GM12878 (cell line): ENCODE measurements around the gene UIMC1. TPM values are rescaled to one million over a fixed set of nuclear protein-coding genes. Genes with fewer than 3 reads are reported as not detected.
"Not testable (repeated sequence)": the region's sequence is repeated elsewhere in the genome, so short reads cannot be mapped to it uniquely, and the experiment has no call there.

Experiments used
- ATAC-seq: fragments of 200-7000 bp; cut with Tn5 transposase; 3 replicates; pipeline ENCODE4 v1.9.1; 2020; ENCODE audit warnings: mild to moderate bottlenecking, moderate library complexity
- BruUV-seq: library from RNA; stranded (reverse); fragments of 400-500 nt; replicated peaks from 2 replicates; lab custom pipeline; 2021; lab: Mats Ljungman, UMichigan
- CTCF ChIA-PET: fragments of 300-600 bp; sonication (Branson Sonifier 250); formaldehyde crosslinking; extraction: SDS; loops from one replicate; lab custom pipeline; 2021; ENCODE audit warnings: inconsistent platforms; lab: Yijun Ruan, JAX
- POLR2A ChIA-PET: fragments of 350-600 bp; formaldehyde crosslinking; extraction: SDS; loops from one replicate; lab custom pipeline; 2021; ENCODE audit warnings: inconsistent platforms; lab: Charles Lee
- RAD21 ChIA-PET: fragments of 300-600 bp; sonication (Branson Sonifier 250); formaldehyde crosslinking; loops from one replicate; lab custom pipeline; 2023; ENCODE audit warnings: antibody characterized with exemption; ENCODE audit not compliant: unreplicated experiment; lab: Charles Lee
- SMC1A ChIA-PET: fragments of 300-600 bp; sonication (Branson Sonifier 250); formaldehyde crosslinking; loops from one replicate; lab custom pipeline; 2023; ENCODE audit not compliant: unreplicated experiment, uncharacterized antibody; lab: Charles Lee
- DNase-seq: peaks from one replicate; pipeline ENCODE4 v3.0.0-alpha.2; 2011; ENCODE audit warnings: low read depth, low spot score
- FAIRE-seq: peaks from 3 replicates; lab custom pipeline; 2011; peaks lifted over from hg19 to GRCh38; lab: Jason Lieb, UNC
- H2AFZ ChIP-seq: 2 replicates; pipeline ENCODE4 v1.6.0; 2011; ENCODE audit warnings: low read depth, low read length, control low read depth; ENCODE audit not compliant: control insufficient read depth
- H3K27ac ChIP-seq: 2 replicates; pipeline ENCODE4 v1.5.1; 2011; ENCODE audit warnings: control low read depth; ENCODE audit not compliant: control insufficient read depth, insufficient read depth
- H3K27me3 ChIP-seq, 2 experiments: replicated peaks in 1 of 2; 2 replicates each; pipeline versions ENCODE4 v1.6.0 to v1.6.1; 2011; ENCODE audit warnings: low read length in 1 of 2; ENCODE audit not compliant: control insufficient read depth in 2 of 2, insufficient read depth in 2 of 2
- H3K36me3 ChIP-seq, 2 experiments: 2 replicates each; pipeline ENCODE4 v1.5.1; 2011; ENCODE audit warnings: low read length in 1 of 2; ENCODE audit not compliant: control insufficient read depth in 2 of 2, insufficient read depth in 2 of 2
- H3K4me1 ChIP-seq: 2 replicates; pipeline ENCODE4 v1.6.1; 2011; ENCODE audit warnings: mild to moderate bottlenecking, low read length, moderate library complexity, mixed read lengths; ENCODE audit not compliant: control insufficient read depth, insufficient read depth
- H3K4me2 ChIP-seq: 2 replicates; pipeline ENCODE4 v1.6.0; 2011; ENCODE audit warnings: control low read depth; ENCODE audit not compliant: control insufficient read depth, insufficient read depth
- H3K4me3 ChIP-seq: fragments of 200-600 bp; sonication (generic); 2 replicates; pipeline ENCODE4 v1.5.1; 2016
- H3K79me2 ChIP-seq: 2 replicates; pipeline ENCODE4 v1.6.0; 2011; ENCODE audit warnings: low read length; ENCODE audit not compliant: control insufficient read depth, insufficient read depth
- H3K9ac ChIP-seq: 2 replicates; pipeline ENCODE4 v1.8.0; 2011; ENCODE audit warnings: low read length, control low read depth, mixed read lengths; ENCODE audit not compliant: control insufficient read depth, insufficient read depth
- H3K9me3 ChIP-seq: replicated peaks from 3 replicates; pipeline ENCODE4 v1.5.1; 2011; ENCODE audit warnings: mild to moderate bottlenecking, low read length; ENCODE audit not compliant: control insufficient read depth, insufficient read depth
- H4K20me1 ChIP-seq: 2 replicates; pipeline ENCODE4 v1.6.0; 2011; ENCODE audit not compliant: control insufficient read depth, insufficient read depth
- CTCF ChIP-seq, 3 experiments: IDR thresholded peaks in 2 of 3; conservative IDR thresholded peaks in 1 of 3; 2 replicates each; pipeline ENCODE4 v1.5.1; 2011; ENCODE audit warnings: low read depth in 3 of 3, low read length in 3 of 3, mild to moderate bottlenecking in 3 of 3, control low read depth in 2 of 3, moderate library complexity in 2 of 3, inconsistent platforms in 1 of 3, mixed read lengths in 1 of 3; ENCODE audit not compliant: control insufficient read depth in 2 of 3, insufficient read depth in 1 of 3; ENCODE audit errors: extremely low read depth in 1 of 3
- FOXK2 ChIP-seq: fragments of 450-650 bp; IDR thresholded peaks from 2 replicates; pipeline ENCODE4 v1.6.1; 2017; ENCODE audit warnings: mild to moderate bottlenecking, moderate library complexity
- MTA3 ChIP-seq: IDR thresholded peaks from 2 replicates; pipeline ENCODE4 v1.6.1; 2012; ENCODE audit warnings: low read length, inconsistent platforms, borderline replicate concordance
- NRF1 ChIP-seq: conservative IDR thresholded peaks from 2 replicates; pipeline ENCODE4 v1.6.1; 2011; ENCODE audit warnings: mild to moderate bottlenecking, low read depth, low read length, improper control_type of control experiment
- RAD21 ChIP-seq: IDR thresholded peaks from 2 replicates; pipeline ENCODE4 v1.6.1; 2011; ENCODE audit warnings: mild to moderate bottlenecking, low read depth, low read length, moderate library complexity; ENCODE audit not compliant: insufficient read depth
- SPI1 ChIP-seq: IDR thresholded peaks from 2 replicates; pipeline ENCODE4 v1.6.1; 2011; ENCODE audit warnings: low read depth, mild to moderate bottlenecking, low read length, moderate library complexity, borderline replicate concordance; ENCODE audit not compliant: insufficient read depth
- ZSCAN29 ChIP-seq: fragments of 450-650 bp; IDR thresholded peaks from 2 replicates; pipeline ENCODE4 v1.6.1; 2017; ENCODE audit warnings: mild to moderate bottlenecking, moderate library complexity
- WGBS: methylation state at CpG from one replicate; pipeline ENCODE4 v1.1.6; 2016; ENCODE audit warnings: low lambda C conversion rate; ENCODE audit not compliant: insufficient replicate concordance, insufficient coverage; ENCODE audit errors: missing lambda C conversion rate; 5-methylcytosine and 5-hydroxymethylcytosine counted together
- in situ Hi-C: fragments of 300-500 bp; cut with MboI; formaldehyde crosslinking; loops from 9 replicates; pipeline ENCODE4 v1.14.3; 2018; ENCODE audit warnings: mixed read lengths
- intact Hi-C: fragments of 100-400 bp; cut with micrococcal nuclease; formaldehyde crosslinking; loops from one replicate; pipeline ENCODE4 v1.14.2; 2022; ENCODE audit not compliant: unreplicated experiment
- polyA plus RNA-seq, 11 experiments: library from polyadenylated mRNA; depleted of rRNA in 4 of 11; unstranded in 6 of 11; stranded (reverse) in 5 of 11; fragments of >200 nt; fragmentation: Nextera tagmentation in 4 of 11; fragmentation: Illumina TruSeq in 1 of 11; extraction: Ambion mirVana in 4 of 11; extraction: Trizol in 1 of 11; gene quantifications; 1 replicate in 1 of 11; 2 replicates in 10 of 11; pipeline versions ENCODE4 v1.2.1 to v1.2.3, GENCODE V29; 2011 to 2016; ENCODE audit warnings: inconsistent platforms in 2 of 11, missing spikeins in 2 of 11, low read depth in 1 of 11
- total RNA-seq, 4 experiments: library from RNA; depleted of rRNA in 3 of 4; stranded (reverse); fragments of >200 nt in 3 of 4; fragmentation: Illumina TruSeq in 1 of 4; extraction: Trizol in 1 of 4; gene quantifications; 2 replicates each; pipeline versions ENCODE4 v1.2.1 to v1.2.3, GENCODE V29; 2013 to 2021
- TF ChIP-seq, protein P1 (sequence below): IDR thresholded peaks from 2 replicates; pipeline ENCODE4 v1.6.1; 2012; ENCODE audit warnings: low read depth, low read length, improper control_type of control experiment

Gene UIMC1
- total and polyA plus RNA-seq, 10 of the 15 experiments (the other 5 are each of a cell fraction or from before 2014, with no cell fraction given), result 16.2 to 51.4 (median 32.7) TPM

DNA sequence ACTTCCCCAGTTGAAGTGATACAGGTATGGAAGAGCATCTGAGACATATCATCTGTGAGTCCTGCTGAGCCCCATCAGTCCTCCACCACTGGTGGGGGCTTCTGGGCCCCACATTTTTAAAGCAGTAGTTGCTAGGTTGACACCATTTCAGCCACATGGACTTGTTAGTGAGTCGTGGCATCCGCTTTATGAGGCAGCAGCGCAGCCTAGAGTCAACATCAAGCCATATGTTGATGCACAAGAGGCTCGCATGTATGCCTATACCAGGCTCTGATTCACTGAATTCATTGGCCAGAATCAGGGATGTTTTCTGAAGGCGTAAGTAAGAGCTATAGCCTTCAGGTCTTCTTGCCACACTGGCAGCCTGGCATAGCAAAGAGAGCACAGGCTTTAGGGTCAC lies 42.7 kb upstream of the UIMC1 start:
- 100% methylated on average over 5 of the region's 5 CpGs for WGBS
- FAIRE-seq, result no peak
- H3K36me3 ChIP-seq, result peaks cover 9 to 12% of the 10 kb centered on the region in 2 experiments

GRCh38 chr5:177048531-177048930 lies 42.0 kb upstream of the UIMC1 start:
- H3K4me3 ChIP-seq, H3K9ac ChIP-seq, H3K27ac ChIP-seq, H4K20me1 ChIP-seq, CTCF ChIA-PET, H3K79me2 ChIP-seq, H3K27me3 ChIP-seq, H3K9me3 ChIP-seq, H3K4me2 ChIP-seq, DNase-seq, in situ Hi-C loops, FAIRE-seq, H2AFZ ChIP-seq, POLR2A ChIA-PET, intact Hi-C loops, ATAC-seq, BruUV-seq, H3K4me1 ChIP-seq: not testable (repeated sequence)
- 97% methylated on average over 6 of the region's 7 CpGs for WGBS
- H3K36me3 ChIP-seq, result peaks cover 11 to 14% of the 10 kb centered on the region in 2 experiments
- ChIA-PET SMC1A (interaction anchor here (0.6 to 1.5 kb wide), 2 partner anchors 63 to 1832 kb away, joined by 3 read pairs; no protein-coding TSS in a partner anchor), RAD21 (interaction anchor here (0.7 kb wide), 1 partner anchor 147 kb away, joined by 3 read pairs; no protein-coding TSS in a partner anchor)

More for the DNA sequence above, 42.7 kb upstream of the UIMC1 start:
- ATAC-seq (no peak), DNase-seq (no peak)
- ChIA-PET RAD21 (interaction anchor here (0.7 kb wide), 1 partner anchor 148 kb away, joined by 3 read pairs; no protein-coding TSS in a partner anchor), SMC1A (interaction anchor here (0.6 to 1.5 kb wide), 2 partner anchors 63 to 1831 kb away, joined by 3 read pairs; no protein-coding TSS in a partner anchor), POLR2A (no interaction called here), CTCF (interaction anchor here (1.2 kb wide), 1 partner anchor 389 kb away, joined by 4 read pairs; no protein-coding TSS in a partner anchor)
- no peak overlapping the region for H3K4me2 ChIP-seq
- H3K9me3 ChIP-seq, result no peaks in the 10 kb centered on the region
- H3K79me2 ChIP-seq, result no peaks in the 10 kb centered on the region
- no peak overlapping the region for H3K9ac ChIP-seq
- no TSS peak for BruUV-seq
- no peaks in the 10 kb centered on the region for H4K20me1 ChIP-seq
- H3K27ac ChIP-seq, result no peak overlapping the region
- H3K4me1 ChIP-seq, result no peaks in the 10 kb centered on the region
- H3K4me3 ChIP-seq, result no peak overlapping the region
- H3K27me3 ChIP-seq, result no peaks in the 10 kb centered on the region
- no peak overlapping the region for H2AFZ ChIP-seq
- in situ Hi-C loops, result no loop called here
- TF ChIP-seq MTA3 (no peak), FOXK2 (no peak), NRF1 (no peak), RAD21 (peak; percentile 27; the same call in 1 of the 2 replicates), CTCF (IDR thresholded peaks at IDR 0.05 in 2 of 3, conservative IDR thresholded peaks at IDR 0.05 in 1 of 3; ENCODE audit: control insufficient read depth in 2 of 3, extremely low read depth in 1 of 3, insufficient read depth in 1 of 3, low read depth in 3 of 3, low read length in 3 of 3) (peak in 2 of 3 experiments; percentile 8 to 19; a peak in 1 of 6 replicates), ZSCAN29 (no peak), SPI1 (no peak)
- TF ChIP-seq, protein P1, sequence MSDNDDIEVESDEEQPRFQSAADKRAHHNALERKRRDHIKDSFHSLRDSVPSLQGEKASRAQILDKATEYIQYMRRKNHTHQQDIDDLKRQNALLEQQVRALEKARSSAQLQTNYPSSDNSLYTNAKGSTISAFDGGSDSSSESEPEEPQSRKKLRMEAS, result no peak
- intact Hi-C loops, result no loop called here
